ENCODE results near the gene KCNQ1.

GRCh38 chr11:2530131-2530854, 85.5 kb downstream of the KCNQ1 start:
- TF ChIP-seq GATA1 (IDR thresholded peaks at IDR 0.05; ENCODE audit: low read depth, low read length) (no peak), POLR2A (IDR thresholded peaks at IDR 0.05; ENCODE audit: low read length) (no peak)
